ENCODE data around the gene RNF207.

Gene RNF207

GRCh38 chr1:6269720-6270400, 63.9 kb downstream of the RNF207 start:
- DNase-seq, result no peak

DNA sequence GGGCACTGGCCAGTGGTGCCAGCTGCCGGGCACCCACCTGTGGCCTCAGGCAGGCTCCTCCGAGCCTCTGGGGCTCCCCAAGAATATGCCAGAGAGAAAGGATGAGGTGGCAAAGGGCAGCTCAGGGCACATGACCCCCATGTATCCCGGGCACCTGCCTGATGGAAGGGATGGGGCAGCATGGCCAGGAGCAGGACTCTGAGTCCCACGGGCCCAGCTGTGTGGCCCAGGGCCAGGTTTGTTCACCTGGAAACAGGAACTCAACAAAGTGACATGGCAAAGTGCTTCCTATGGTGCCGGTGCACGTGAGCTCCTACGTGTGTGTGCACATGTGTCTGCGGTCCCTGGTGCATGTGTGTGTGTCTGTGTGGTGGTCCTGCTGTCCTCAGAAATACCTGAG, 64.5 kb downstream of the RNF207 start:
- no peak for DNase-seq

All from NCI-H774 (cell line).